NCI-H2196 (cell line): ENCODE data around the gene PFDN2.

Experiments used
- DNase-seq: peaks from one replicate; lab custom pipeline; 2025; ENCODE audit not compliant: unreplicated experiment; lab: John Stamatoyannopoulos, UW

PFDN2 gene

GRCh38 chr1:161106431-161106830 is 11.4 kb downstream of the PFDN2 start:
- DNase-seq, result no peak

- no peak for DNase-seq
These were observed 17.3 kb downstream of the PFDN2 start for GRCh38 chr1:161100556-161100955.

GRCh38 chr1:161099090-161099802 is 18.6 kb downstream of the PFDN2 start:
- no peak for DNase-seq

- peak; percentile 86 for DNase-seq
These were observed 19.4 kb downstream of the PFDN2 start, which contains the start of gene KLHDC9 for GRCh38 chr1:161098210-161099068. Gene KLHDC9 (plus strand): TSS chr1:161098361. CDS start chr1:161098536, 175 bp downstream.

GRCh38 chr1:161096530-161096929 is 21.3 kb downstream of the PFDN2 start:
- DNase-seq, result no peak

GRCh38 chr1:161096015-161096414 is 21.8 kb downstream of the PFDN2 start:
- no peak for DNase-seq

DNA sequence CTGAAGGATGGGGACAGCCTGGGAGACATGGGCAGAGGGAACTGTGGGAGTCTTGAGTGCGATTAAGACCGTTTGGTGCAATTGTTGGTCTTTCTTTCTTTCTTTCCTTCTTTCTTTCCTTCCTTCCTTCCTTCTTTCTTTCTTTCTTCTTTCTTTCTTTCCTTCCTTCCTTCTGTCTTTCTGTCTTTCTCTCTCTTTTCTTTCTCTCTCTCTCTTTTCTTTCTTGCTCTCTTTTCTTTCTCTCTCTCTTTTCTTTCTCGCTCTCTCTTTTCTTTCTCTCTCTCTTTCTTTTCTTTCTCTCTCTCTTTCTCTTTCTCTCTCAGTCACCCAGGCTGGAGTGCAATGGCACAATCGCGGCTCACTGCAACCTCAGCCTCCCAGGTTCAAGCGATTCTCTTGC is 22.6 kb downstream of the PFDN2 start:
- DNase-seq, result no peak

DNA sequence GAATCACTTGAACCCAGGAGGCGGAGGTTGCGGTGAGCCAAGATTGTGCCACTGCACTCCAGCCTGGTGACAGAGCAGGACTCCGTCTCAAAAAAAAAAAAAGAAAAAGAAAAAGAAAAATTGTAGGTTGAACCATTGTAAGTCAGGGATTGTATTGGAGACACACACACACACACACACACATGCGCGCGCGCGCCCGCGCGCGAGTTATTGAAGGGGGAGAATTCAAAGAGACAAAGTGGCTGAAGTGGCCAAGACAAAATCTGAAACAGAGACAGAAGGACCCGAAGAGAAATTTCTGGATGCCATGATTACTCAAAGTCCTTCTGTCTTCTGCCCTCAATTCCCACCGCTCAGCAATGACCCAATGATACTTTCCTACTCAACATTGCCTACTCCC is 23.4 kb downstream of the PFDN2 start:
- no peak for DNase-seq

- DNase-seq, result no peak
These were observed 25.2 kb downstream of the PFDN2 start for GRCh38 chr1:161092621-161093028.

DNA sequence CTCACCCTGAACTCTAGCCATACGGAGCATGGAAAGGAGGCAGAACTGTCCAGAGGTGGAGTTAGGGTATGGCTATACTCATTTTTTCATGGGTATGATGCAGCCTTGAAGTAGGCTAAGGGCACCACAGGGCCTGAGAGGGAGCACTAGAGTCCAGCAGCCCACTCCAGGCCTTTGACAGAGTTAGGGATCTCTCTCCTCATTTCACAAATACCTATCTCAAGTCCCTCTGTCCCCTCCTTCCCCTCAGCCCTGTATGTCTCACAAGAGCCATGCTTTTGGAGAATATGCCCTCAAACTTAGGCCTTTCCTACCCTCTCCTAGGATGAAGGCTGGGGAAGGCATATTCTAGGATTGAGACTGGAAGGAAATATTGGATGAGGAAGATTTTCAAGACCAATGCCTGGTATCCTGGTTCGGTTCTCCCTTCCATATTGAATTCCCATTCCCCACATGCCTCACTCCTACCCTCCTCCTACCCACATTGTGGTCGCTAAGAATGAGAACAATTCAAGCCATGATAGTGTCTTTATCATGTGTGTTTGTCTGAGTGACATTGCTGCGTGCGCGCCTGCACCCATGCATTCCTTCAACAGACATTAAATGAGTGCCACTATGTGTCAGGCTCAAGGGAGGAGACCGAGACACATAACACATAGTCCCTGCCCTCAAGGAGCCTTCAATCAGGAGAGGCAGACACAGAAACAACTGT is 25.9 kb downstream of the PFDN2 start:
- no peak for DNase-seq

- DNase-seq, result no peak
These were observed 26.7 kb downstream of the PFDN2 start for GRCh38 chr1:161091093-161091492.

GRCh38 chr1:161090617-161091016 is 27.2 kb downstream of the PFDN2 start:
- no peak for DNase-seq

GRCh38 chr1:161089938-161090337 is 27.9 kb downstream of the PFDN2 start:
- DNase-seq, result no peak

- DNase-seq, result peak; percentile 16
These were observed 28.4 kb downstream of the PFDN2 start, which contains the start of gene NECTIN4 for GRCh38 chr1:161089251-161089924. Gene NECTIN4 (minus strand): TSS chr1:161089558. CDS start chr1:161089296, 262 bp downstream.

DNA sequence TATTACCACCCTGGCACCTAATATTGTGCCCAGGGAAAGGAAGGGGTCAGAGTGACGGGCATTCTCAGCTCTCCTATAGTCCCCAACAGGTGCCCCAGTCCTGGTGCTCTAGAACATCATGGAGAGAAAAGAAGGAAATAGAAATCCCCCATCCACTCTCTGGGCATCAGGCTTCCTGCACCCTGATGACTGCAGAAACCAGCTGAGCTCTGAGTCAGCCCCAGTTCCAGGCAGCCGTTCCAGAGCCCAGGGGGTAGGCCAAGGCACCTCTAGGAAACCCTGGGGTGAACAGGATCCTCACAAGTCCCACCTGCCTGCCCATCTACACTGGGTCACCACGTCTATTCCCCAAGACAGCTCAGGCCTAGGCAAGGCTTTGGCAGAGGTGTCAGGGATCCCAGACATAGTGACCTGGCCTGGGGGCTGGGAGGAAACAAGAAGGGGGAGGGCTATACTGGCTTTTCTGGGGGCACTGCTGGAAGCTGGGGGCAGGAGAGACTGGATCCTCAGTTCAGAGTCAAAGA is 29.2 kb downstream of the PFDN2 start:
- DNase-seq, result no peak

GRCh38 chr1:161086457-161086856 is 31.4 kb downstream of the PFDN2 start:
- no peak for DNase-seq

GRCh38 chr1:161085165-161085564 is 32.7 kb downstream of the PFDN2 start:
- no peak for DNase-seq

DNA sequence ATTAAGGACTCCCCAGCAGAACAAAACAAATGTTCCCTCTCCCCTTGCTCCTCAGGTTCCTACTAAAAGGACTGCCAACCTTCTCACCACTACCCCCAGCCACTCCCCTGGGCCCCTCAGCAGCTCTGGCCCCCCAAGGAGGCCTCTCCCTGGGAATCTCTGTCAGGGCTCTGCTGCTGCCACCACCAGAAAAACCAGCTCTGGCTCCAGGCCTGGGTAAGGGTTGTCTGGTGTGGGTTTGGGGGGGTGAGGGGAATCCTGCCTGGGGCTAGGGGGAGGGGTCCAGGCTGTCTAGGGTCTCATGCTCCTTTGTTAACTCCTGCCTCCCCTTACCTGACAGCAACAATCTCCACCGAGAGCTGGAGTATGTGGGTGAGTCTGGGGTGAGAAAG is 33.2 kb downstream of the PFDN2 start:
- no peak for DNase-seq

DNA sequence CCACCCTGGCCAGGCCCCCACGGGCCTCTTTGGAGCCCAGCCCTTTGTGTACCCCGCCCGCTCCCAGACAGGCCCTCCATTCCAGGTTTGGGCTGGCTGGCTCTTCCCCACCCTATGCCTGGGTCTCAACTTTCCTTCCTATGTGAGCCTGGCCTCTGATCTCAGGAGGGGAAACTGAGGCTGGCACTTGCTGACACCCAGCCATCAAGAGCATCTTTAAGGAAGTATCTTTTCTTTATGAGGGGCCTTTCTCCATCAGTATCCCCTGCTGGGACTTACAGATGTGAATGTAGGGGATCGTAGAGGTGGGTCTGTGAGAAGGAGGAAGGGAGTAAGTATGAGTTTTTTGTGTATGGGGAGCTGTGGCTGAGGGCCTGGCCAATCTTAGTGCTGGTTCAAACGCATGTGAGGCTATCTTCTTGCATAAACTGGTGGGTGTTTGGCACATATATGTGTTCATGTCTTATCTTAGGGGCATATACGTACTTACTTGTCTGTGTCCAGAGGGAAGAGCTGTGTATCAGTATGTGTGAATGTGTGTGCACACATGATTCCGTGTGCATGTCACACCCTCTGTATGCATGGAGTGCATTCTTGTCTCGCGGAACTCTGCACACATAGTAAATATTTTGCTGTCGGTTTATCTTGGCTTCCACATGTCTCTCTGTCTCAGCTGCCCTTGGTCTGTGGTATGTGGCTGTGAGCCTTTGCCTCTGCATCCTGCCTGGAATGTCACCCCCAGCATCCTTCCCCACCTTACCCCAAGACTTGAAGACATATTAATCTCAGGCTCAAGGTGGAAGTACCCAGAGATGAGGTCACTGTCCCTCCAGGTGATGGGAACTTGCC is 33.9 kb downstream of the PFDN2 start:
- DNase-seq, result no peak
